AG09309 (cell line): ENCODE results near the gene ADM.

Experiments used
- DNase-seq: peaks from one replicate; pipeline ENCODE4 v3.0.0-alpha.2; 2010; ENCODE audit warnings: low read depth
- H3K4me3 ChIP-seq: 2 replicates; pipeline ENCODE4 v1.5.1; 2011; ENCODE audit warnings: mild to moderate bottlenecking, low read depth, low read length, moderate library complexity; ENCODE audit not compliant: control insufficient read depth
- TF ChIP-seq, protein P1 (sequence below): IDR thresholded peaks from 2 replicates; pipeline ENCODE4 v1.5.1; 2011; ENCODE audit warnings: mild to moderate bottlenecking, low read depth, low read length, inconsistent platforms; ENCODE audit not compliant: insufficient read depth, control insufficient read depth; ENCODE audit errors: missing control alignments

The ADM gene

DNA sequence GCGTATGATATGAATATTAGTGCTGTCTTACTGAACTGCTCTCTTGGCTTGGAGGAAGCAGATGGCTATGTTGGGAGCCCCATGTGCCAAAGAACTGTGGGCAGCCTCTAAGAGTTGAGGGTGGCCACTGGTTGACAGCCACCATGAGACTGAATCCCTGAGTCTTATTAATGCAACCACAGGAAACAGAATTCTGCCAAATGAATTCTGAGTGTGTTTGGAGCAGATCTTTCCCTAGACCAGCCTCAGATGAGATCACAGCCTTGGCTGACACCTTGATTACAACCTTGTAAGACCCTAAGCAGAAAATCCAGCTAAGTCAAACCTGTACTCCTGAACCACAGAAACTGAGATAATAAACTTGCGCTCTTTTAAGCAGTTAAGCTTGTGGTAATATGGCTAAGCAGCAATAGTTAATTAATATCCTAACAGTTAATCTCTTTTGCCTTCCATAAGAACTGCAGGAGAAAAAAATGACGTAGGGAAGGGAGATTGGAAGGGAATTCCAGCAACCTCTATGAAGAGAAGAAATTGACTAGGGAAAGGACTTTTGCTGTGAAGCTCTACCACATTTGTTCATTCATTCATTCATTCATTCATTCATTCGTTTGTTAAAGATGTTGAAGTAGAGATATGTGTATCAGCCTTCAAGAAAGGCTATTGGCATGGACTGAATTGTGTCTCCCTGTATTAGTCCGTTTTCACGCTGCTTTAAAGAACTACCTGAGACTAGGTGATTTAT lies 26.8 kb downstream of the ADM start:
- TF ChIP-seq, protein P1, sequence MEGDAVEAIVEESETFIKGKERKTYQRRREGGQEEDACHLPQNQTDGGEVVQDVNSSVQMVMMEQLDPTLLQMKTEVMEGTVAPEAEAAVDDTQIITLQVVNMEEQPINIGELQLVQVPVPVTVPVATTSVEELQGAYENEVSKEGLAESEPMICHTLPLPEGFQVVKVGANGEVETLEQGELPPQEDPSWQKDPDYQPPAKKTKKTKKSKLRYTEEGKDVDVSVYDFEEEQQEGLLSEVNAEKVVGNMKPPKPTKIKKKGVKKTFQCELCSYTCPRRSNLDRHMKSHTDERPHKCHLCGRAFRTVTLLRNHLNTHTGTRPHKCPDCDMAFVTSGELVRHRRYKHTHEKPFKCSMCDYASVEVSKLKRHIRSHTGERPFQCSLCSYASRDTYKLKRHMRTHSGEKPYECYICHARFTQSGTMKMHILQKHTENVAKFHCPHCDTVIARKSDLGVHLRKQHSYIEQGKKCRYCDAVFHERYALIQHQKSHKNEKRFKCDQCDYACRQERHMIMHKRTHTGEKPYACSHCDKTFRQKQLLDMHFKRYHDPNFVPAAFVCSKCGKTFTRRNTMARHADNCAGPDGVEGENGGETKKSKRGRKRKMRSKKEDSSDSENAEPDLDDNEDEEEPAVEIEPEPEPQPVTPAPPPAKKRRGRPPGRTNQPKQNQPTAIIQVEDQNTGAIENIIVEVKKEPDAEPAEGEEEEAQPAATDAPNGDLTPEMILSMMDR: no peak
- DNase-seq: no peak
- H3K4me3 ChIP-seq: no peak overlapping the region

DNA sequence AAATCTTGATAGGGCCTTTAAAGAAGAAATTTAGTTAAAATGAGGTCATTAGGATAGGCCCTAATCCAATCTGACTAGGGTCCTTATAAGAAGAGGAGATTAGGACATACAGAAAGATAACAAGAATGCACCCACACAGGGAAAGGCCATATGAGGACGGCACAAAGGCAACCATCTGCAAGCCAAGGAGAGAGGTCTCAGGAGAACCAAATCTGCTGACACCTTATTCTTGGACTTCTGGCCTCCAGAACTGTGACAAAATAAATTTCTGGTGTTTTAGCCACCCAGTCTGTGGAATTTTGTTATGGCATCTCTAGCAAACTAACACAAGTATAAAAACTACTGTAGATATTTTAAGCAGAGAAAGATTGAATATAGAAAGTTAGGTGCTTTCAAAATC lies 28.6 kb downstream of the ADM start:
- H3K4me3 ChIP-seq: no peak overlapping the region
- no peak for DNase-seq
- TF ChIP-seq, protein P1: no peak

DNA sequence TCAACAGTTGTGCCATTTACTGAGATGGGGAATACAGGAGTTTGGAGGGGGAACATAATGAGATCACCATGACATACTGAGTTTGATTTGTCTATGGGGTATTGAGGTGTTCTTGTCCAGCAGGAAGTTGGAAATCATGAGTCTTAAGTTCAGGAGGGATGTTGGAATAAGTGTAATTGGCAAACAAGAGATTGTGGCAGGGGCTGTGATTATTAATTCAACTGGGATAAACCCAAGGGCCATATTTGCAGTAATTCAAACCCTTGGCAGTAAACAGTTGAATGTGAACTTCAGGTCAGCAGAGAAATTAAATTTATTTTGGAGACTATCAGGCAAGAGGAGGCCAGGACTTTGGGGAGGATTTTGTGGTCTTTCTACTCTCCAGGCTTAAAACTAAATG lies 33.4 kb downstream of the ADM start:
- H3K4me3 ChIP-seq: no peak overlapping the region
- TF ChIP-seq, protein P1: no peak
- DNase-seq: no peak

DNA sequence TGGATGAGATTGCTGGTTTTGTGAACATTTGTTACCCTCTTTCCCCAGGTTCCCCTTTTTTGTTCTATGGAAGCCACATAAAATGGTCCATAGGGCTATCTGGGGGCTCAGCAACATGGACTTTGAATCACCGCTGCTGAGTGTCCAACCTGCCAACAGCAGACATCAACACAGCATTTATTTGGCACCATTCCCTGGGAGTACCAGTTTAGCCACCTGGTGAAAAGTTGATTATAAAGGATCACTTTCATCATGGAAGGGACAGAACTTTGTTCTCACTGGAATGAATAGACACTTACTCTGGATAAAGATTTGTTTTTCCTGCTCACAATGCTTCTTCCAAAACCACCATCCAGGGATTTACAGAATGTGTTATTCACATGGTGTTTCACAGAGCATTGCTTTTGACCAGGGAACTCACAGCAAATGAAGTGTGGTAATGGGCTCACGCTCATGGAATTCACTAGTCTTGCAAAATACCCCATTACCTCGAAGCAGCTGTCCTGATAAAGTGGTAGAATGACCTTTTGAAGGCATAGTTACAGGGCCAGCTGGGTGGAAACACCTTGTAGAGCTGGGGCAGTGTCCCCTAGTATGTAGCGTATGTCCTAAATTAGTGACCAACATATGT lies 43.9 kb downstream of the ADM start:
- TF ChIP-seq, protein P1: no peak
- DNase-seq: no peak
- H3K4me3 ChIP-seq: no peak overlapping the region

DNA sequence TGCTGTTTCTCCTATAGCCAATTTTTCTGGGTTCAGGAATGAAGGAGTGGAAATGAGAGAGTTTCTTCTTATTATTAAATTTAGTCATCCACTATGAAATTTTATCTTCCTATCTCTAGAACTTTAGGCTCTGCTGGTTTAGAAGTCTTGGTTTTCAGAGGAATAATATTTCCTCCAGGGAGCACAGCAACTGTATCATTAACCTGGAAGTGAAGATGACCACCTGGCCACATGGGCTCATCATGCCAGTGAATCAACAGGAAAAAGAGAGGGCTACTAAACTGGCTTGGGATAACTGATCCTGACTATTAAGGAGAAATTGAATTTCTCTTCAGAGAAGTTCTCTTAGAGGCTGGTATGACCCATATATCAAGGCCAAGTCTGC lies 44.4 kb downstream of the ADM start:
- TF ChIP-seq, protein P1: no peak
- DNase-seq: no peak
- no peak overlapping the region for H3K4me3 ChIP-seq

DNA sequence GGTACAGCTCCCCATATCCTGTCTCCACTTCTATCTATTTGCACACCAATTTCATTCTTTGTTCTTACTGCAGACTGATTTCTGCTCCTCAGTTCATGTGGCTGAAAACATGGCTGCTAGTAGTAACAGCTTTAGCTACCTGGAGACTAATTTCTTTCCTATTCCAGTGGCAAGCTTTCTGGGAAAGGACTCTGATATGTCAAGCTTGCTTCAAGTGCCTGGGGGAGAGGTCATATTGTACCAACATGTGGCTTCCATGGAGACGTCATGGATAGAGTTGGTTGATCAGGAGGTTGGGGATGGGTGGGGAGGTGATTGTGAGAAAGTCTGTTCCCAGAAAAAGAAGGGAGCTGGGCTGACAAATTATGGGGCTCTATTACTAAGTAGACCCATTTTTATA lies 44.9 kb downstream of the ADM start:
- DNase-seq: no peak
- no peak overlapping the region for H3K4me3 ChIP-seq
- TF ChIP-seq, protein P1: no peak
